GM10266 (cell line): ENCODE data around the gene NMNAT3.

Experiments
- DNase-seq: peaks from one replicate; pipeline ENCODE4 v3.0.0; 2012; ENCODE audit errors: extremely low spot score
- CTCF ChIP-seq: IDR thresholded peaks from 2 replicates; pipeline ENCODE4 v1.5.1; 2012; ENCODE audit warnings: mild to moderate bottlenecking, low read depth; ENCODE audit not compliant: control insufficient read depth, insufficient read depth; ENCODE audit errors: missing control alignments

The NMNAT3 gene

DNA sequence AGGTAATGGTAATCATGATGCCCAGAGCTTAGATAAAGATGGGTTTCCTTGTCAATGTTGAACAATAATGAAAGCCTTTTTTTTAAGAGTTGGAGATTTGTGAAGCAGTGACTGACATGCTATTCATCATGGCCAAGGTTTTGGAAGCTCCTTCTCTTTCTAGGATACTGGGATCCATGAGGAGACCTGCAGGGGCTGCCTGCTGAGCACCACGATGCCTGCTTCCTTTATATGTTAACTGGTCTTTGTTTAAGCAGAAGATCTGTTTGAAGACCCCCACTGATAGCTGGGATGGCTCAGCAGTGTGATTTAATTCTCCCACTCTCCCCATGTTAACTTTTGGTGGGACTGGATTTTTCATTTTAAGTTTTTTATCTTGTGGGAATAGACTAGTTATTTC, 154.1 kb downstream of the NMNAT3 start:
- no peak for TF ChIP-seq CTCF
- DNase-seq = no peak

GRCh38 chr3:139523166-139523565, 154.6 kb downstream of the NMNAT3 start:
- DNase-seq = no peak
- no peak for TF ChIP-seq CTCF

GRCh38 chr3:139522421-139522820, 155.4 kb downstream of the NMNAT3 start:
- no peak for TF ChIP-seq CTCF
- no peak for DNase-seq

GRCh38 chr3:139521816-139522215, 156.0 kb downstream of the NMNAT3 start:
- TF ChIP-seq CTCF = no peak

GRCh38 chr3:139521144-139521543, 156.6 kb downstream of the NMNAT3 start:
- no peak for TF ChIP-seq CTCF
- DNase-seq = no peak

More at GRCh38 chr3:139521816-139522215, 156.0 kb downstream of the NMNAT3 start:
- no peak for DNase-seq

DNA sequence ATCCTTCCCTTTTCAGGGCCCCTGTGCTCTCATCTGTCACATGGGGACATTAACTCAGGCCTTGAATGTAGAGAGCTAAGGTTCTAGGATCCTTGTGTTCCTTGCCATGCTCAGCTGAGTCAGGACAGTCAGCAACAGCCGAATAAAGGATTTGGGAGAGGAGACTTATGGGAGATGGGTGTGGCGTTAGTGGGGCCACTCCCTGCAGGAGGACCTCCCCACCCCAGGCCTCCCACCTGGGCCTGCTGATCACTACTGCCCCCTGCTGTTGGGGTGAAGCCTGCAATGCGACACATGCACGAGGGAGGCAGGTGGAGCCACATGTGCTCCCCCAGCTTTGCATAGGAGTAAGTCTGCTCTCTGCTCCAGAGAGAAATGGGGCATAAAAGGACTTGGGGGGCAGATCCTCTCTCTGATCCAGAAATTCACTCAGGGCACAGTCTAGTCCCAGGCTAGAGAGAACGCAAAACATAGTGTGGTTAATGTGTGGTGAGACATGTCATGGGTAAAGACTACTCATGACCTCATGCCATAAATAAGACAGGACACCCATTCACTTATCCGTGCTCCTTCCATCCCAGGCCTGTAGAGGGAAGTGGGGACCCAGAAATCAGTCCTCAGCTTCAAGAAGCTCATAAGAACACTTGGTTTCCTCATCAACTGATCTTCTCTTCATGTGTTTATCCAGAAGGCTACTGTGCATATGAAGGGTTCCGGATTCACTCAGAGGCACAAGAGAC, 157.6 kb downstream of the NMNAT3 start:
- peak; percentile 23 for TF ChIP-seq CTCF
- DNase-seq = peak; percentile 24

DNA sequence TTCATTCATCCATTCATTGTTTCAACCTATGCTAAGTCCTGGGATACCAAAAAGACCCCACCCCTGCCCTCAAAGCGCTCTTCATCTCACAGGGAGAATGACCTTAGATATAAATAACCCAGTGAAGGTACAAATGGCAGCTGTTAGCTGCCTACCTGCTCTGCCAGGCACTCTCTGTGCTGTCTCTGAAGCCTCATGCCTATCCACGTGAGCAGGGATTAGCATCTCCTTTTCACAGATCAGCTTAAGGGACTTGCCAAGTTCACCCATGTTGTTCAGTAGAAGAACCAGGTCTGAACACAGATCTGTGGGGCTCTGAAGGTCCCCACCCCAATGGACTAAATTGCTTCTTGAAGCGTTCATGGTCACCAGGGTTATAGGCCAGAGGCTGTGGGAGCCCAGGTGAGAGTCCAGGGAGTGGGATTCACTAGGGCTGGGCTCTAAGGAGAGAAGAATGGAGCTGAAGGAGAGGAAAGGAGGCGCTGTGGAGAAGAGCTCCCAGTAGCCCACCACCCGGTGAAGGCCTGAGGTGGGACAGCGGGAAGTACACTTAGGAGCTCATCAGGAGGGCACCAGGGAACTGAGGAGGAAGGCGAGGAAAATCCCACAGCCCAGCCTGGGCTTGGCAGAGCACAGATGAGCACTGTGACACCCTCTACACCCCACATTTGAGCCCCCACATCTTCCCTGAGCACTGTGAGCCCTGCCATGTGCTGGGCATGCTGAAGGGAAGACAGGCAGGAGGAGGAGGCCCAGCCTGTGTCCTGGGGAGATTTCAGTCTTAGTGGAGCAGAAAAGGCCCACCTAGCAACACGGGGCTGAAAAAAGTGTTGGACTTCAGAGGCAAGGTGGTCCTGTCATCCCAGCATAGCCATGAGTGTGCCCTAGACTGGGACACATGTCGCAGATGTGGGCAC, 158.6 kb downstream of the NMNAT3 start:
- DNase-seq = no peak
- no peak for TF ChIP-seq CTCF
